ENCODE measurements around the gene LIF.
"Not testable (repeated sequence)": the region's sequence is repeated elsewhere in the genome, so short reads cannot be mapped to it uniquely, and the experiment has no call there.

The LIF gene

DNA sequence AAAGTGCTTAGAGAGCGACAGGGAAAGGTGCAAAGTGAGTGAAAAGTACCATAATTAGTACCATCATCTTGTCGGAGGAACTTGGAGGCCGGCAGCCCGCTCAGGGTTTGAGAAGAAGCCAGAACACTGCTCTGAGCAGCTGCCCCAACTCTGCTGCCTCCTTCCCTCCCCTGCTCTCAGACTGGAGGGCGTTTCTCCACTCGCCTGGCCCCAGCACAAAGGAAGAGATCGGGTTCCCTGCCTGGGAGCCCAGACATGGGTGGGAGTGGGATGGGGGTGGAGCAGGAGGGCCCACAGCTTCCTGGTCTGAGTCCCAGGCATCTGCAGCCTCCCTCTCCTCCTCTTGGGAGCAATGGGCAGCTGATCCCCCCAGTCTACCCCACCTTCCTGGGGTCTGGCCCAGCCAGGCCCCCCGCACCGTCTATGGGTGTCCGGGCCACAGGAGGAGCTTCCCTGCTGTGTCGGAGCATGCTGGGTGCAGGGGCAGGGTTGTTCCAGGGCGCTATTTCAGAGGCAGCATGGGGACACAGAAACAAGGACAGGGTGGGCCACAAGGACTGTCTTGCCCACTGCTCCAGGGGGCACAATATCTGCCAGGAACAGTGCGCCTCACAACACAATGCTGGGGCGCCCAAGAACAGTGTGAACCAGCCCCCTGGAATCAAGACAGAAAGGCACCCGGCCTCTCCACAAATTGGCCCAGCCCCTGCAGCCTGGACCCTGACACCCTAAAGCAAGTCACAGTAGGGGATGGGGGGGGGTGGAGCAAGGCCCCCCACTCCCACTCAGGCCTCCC is 4.8 kb downstream of the LIF start:
- no peak for DNase-seq

DNA sequence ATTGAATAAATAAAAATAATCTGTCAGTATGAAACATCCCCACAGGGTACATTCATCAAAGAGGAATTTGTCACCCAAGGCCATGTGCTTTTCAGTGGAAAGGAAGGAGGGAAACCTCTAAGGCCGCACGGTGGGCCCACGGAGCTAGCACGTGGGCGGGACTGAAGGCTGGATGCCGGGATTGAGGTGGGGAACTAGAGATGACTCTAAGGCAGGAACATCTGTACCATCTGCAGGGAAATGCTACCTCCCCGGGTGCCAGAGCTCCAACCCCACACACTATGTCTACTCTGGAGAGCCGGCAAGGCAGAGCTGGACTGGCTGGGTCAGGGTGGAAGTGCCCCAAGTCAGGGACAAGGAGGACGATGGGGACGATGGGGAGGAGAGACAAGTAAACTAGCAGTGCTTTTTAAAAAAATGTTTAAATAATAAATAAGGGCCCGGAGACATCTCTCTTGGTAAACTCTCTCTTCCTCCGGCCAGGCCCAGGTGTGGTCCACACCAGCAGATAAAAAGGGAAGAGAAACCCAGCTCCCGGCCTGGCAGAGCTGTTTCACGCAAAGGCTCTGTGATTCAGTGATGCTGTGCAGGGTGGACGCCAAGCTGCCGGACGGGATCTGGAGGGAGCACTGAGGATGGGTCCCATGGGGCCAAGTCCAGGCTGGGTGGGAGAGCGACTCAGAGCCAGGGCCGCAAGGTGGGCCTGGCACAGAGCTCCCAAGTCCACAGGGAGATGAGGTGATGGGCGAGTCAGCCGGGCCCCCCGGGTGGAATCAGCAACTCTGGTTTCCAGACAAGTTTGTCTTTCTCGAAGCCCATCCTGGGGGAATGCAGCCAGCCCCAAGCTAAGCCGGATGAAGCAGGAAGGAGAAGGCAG is 5.8 kb downstream of the LIF start:
- no peak for DNase-seq

DNA sequence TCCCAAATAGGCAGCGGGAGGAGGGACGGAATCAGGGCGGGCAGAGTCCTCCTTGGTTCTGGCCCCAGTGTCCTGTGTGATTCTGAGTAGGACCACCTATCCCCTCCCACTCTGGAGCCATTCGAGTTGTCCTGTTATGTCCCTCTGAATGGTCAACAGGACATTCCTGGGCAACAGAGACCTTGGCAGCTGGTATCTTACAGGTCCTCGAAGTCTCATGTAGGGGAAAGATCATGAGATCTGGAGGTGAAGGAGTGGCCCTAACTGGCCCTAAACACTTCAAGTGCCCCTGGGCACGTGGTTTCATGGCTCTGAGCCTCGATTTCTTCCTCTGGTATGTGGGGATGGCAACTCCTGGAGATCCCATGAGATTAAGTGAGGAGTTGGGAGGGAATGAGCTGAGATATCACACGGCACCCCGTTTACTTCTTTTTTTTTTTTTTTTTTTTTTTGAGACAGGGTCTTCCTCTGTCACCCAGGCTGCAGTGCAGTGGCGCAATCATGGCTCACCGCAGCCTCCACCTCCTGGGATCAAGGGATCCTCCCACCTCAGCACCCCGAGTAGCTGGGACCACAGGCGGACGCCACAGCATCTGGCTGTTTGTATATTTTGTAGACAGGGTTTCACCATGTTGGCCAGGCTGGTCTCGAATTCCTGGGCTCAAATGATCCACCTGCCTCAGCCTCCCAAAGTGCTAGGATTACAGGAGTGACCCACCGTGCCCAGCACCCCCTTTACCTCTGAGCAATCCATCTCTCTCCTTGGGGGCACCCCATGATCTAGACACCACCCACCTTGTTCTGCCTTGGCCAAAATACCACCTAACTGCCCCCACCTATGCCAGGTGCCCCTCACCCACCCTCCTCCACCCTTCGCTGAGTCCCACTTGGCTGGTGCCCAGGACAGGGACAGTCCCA is 6.8 kb downstream of the LIF start:
- DNase-seq, result no peak

GRCh38 chr22:30238661-30239487 is 7.7 kb downstream of the LIF start:
- DNase-seq, result no peak

DNA sequence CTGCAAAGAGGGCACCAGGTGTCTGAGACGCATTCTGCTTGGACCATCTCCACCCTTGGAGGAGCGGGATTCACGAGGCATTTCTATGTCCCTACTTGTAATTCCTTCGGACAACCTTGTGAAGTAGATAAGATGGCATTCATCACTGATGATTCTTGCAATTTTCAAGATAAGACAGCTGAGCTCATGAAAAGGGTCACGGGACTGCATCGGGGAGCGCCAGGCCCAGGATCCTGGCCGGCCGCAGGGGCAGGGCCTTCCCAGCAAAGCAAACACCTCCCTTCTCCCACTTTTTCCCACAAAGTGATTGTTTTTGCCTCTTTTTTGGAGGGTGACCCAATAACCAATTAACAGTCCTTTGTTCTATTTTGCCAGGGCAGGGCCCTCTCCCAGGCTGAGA is 8.4 kb downstream of the LIF start:
- DNase-seq, result no peak

DNA sequence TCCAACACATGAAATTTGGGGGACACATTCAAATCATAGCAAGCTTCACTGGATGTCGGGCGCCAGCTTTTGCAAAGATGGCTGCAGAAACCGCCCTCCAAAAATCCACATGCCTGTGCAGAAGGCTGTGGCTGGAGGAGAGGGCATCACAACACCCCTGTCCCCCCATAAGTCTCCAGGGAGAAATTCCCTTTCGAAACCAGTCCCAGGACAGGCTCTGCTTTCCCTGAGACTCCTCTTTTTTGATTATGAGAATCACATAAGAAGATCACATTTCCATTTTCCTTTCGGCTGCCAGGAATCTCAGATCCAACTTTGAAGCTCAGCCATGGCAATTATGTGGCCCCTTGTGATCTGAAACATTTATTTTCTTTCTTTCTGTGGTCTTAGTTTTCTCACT is 9.7 kb downstream of the LIF start:
- DNase-seq, result no peak

DNA sequence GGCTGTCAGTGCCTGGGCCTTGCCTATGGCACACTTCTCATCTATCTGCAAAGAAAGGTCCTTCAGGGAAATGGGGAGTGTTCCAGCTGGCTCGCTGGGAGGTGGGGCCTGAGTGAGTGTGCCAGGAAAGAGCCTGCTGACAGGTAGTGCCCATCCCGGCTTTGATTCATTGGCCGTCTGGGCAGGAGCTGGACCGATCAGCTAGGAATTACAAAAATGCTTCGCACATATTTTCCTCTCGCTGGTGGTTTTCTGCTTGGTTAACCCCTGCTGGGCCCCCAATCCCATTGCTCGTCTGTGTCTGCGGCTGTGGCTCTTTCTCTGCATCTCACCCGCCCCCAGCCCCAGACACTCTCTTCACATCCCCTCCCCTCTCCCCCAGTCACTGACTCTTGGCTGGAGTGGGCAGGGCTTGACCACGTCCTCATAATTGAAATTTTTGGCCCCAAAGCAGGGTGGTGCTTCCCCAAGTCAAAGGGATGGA is 10.8 kb downstream of the LIF start:
- DNase-seq, result no peak

GRCh38 chr22:30234786-30235470 is 11.6 kb downstream of the LIF start:
- DNase-seq, result no peak

DNA sequence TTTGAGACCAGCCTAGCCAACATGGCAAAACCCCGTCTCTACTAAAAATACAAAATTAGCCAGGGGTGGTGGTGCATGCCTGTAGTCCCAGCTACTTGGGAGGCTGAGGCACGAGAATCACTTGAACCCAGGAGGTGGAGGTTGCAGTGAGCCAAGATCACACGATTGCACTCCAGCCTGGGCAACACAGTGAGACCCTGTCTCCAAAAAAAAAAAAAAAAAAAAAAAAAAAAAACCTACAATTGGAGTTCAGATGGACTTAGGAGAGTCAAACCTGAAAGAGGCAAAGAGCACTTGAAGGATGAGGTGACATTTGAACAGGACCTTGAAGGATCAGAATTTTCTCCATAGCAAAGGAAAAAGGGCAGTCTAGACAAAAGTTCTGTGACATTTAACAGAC is 12.2 kb downstream of the LIF start:
- not testable (repeated sequence) for DNase-seq

DNA sequence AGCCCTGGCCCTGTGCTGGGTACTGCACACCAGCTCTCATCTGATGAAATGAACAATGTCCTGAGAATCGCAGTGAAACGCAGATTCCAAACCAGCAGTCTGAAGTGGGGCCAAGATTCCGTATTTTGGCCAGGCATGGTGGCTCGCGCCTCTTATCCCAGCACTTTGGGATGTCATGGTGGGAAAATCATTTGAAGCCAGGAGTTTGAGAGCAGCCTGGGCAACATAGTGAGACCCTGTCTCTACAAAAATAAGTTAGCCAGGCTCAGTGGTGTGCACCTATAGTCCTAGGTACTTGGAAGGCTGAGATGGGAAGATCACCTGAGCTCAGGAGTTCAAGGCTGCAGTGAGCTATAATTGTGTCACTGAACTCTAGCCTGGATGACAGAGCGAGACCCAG is 13.0 kb downstream of the LIF start:
- DNase-seq, result no peak

GRCh38 chr22:30232716-30233218 is 13.8 kb downstream of the LIF start:
- DNase-seq, result no peak

DNA sequence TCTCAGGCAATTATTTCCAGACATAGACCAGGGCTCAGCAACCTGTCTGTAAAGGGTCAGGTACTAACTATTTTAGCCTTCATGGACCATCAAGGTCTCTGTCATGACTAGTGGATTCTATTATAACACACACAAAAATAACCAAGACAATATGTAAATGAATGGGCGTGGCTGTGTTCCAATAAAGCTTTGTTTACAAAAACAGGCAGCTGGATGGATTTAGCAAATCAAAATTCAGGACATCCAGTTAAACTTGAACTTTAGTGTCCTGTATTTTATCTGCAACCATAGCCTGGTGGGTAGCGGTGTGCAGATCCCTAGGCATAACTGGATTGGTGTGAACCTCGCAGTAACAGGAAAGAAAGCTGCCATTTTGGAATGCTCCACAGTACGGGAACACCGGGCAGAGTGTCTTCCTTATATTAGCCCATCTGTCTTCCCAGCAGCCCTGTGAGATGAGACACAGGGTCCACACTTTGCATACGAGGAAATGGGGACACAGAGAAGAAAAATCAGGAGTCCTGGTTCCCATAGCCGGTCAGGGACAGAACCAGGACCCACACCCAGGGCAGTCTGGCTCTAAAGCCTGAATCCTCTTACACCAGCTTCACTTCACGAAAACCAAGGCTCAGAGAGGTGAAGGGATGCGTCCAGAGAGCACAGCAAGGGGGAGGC is 15.6 kb downstream of the LIF start:
- DNase-seq, result no peak

DNA sequence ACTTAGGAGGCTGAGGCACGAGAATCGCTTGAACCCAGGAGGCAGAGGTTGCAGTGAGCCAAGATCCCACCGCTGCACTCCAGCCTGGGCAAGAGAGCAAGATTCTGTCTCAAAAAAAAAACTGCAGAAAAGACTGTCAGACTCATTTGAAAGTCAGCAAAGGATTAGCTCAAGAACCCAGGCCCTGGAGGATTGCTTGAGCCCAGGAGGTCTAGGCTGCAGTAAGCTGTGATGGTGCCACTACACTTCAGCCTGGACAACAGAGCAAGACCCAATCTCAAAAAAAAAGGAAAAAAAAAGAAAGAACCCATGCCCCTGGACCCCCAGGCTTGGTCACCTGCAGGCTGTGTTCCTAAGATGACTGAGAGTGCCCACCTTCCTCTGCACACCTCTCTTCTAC is 16.2 kb downstream of the LIF start:
- no peak for DNase-seq

- no peak for DNase-seq
Measured at GRCh38 chr22:30228509-30229359, 17.8 kb downstream of the LIF start.

DNA sequence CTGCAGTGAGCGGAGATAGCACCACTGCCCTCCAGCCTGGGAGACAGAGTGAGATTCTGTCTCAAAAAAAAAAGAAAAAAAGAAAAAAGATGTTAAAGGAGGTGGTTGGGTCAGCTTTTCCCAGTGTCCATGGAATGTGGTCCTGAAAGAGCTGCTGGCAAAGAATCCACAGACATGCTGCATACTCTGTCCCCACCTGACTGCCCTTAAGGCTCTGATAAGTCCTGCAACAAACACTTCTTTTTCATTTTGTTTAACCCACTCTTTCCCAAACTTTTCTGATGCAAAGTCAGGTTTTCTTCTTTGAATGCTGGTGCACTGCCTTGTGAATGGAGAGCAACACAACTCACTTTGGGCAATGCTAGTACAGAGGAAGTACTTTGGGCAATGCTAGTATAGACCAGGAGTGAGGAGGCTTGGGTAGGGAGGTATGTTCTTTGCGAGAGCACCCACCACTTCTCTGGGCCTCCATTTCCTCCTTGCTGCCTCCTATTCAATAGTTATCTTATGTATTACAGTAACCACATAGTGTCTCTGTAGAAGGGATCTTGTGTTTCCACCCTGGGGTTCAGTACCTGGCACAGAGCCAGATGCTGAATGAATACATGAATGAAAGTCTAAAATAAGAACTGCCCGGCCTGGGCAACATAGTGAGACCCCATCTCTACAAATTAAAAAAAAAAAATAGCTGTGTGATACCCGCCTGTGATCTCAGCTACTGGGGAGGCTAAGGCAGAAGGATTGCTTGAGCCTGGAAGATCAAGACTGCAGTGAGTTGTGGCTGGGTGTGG is 18.9 kb downstream of the LIF start:
- DNase-seq, result no peak

DNA sequence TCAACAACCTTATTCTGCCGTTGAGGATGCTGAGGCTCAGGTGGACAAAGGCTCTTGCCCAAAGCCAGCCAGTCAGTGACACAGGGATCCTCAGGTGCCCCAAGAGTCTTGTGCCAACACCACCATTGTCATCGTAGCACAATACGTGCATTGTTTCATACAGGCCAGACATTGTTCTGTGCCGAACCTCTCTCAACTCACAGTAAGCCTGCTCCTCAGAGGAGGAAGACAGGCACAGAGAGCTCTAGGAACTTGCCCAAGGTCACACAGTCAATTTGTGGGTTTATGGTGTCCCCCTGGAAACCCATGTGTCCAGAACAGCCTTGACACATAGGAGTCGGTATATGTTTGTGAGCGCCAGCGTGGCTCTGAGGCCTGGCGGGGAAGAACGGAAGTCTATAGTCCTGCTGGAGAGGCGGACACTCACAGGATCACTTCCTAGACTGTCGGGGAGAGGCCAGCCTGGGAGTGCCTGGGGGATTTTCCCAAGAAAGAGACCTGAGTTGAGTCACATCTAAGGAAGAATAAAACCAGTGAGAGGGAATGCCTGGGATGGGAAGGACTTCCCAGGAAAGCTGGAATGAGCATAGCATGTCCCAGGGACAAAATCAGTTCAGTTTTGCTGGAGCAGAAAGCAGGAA is 20.2 kb downstream of the LIF start:
- DNase-seq, result no peak

DNA sequence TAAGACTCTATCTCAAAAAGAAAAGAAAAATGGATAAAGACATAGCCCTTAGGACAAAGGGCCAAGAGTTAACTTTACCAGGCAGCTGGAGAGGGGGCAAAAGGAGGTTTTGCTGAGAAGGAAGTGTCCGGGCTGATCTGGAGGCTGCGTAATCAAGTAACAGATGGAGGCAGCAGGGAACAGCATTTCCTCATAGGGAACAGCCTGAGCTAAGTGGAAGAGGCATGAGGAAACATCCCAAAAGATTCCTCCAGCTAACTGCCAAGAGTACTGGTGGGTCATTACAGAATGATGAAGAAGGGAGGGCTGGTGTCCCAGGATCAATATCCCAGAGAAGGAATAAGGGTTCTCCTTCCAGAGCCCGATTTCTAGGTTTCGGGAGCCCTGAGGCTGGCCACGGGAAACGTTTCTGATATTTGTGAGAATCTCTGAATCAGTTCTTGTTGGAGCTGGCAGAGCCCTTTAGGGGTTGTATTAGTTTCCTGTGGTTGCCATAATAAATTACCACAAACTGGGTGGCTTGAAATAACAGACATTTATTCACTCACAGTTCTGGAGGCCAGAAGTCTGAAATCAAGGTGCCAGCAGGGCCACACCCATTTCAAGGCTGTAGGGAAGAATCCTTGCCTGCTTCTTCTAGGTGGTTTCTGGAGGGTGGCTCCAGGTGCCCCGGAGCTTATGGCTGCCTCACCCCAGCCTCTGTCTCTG is 21.2 kb downstream of the LIF start:
- DNase-seq, result no peak

Measured in NCI-H1417 treated with DMSO at 0.1 percent for 48 hours (cell line).